Peyer's patch (tissue), 4 donors: ENCODE results near the gene UGT1A7. TPM values are rescaled to one million over a fixed set of nuclear protein-coding genes. Genes with fewer than 3 reads are reported as not detected.
"Not testable (repeated sequence)": the region's sequence is repeated elsewhere in the genome, so short reads cannot be mapped to it uniquely, and the experiment has no call there.

Experiments used
- DNase-seq, 3 donors: peaks; one replicate each; pipeline ENCODE4 v3.0.0-alpha.2; 2017 to 2019
- H3K27ac ChIP-seq, 4 donors: fragments of 200-600 bp; sonication (generic); one replicate each; pipeline ENCODE4 v1.5.1; 2016 to 2019
- H3K27me3 ChIP-seq, 2 donors: fragments of 200-600 bp; sonication (generic); one replicate each; pipeline ENCODE4 v1.5.1; 2019
- H3K36me3 ChIP-seq, 3 donors: fragments of 200-600 bp; sonication (generic); one replicate each; pipeline ENCODE4 v1.5.1; 2016 to 2019
- H3K4me1 ChIP-seq, 4 donors: fragments of 200-600 bp; sonication (generic); one replicate each; pipeline ENCODE4 v1.5.1; 2016 to 2019
- H3K4me3 ChIP-seq, 4 donors: fragments of 200-600 bp; sonication (generic); 1 replicate in 3 of 4; 2 replicates in 1 of 4; pipeline ENCODE4 v1.5.1; 2016 to 2019; ENCODE audit warnings: mild to moderate bottlenecking in 1 of 4
- H3K9me3 ChIP-seq, 4 donors: fragments of 200-600 bp; sonication (generic); one replicate each; pipeline ENCODE4 v1.5.1; 2016 to 2019; ENCODE audit warnings: mild to moderate bottlenecking in 1 of 4
- CTCF ChIP-seq, 6 experiments: fragments of 450-650 bp in 4 of 6; fragments of 200-600 bp in 2 of 6; sonication (generic) in 1 of 6; IDR thresholded peaks; one replicate each; pipeline ENCODE4 v1.5.1; 2017 to 2019; ENCODE audit warnings: antibody characterized with exemption in 6 of 6, mild to moderate bottlenecking in 3 of 6, moderate library complexity in 1 of 6
- POLR2A ChIP-seq, 2 donors: fragments of 450-650 bp; IDR thresholded peaks; one replicate each; pipeline ENCODE4 v1.5.1; 2017; ENCODE audit warnings: antibody characterized with exemption in 2 of 2, mild to moderate bottlenecking in 2 of 2, moderate library complexity in 2 of 2
- total RNA-seq, 4 donors: library from RNA; depleted of rRNA; stranded (reverse); fragments of >200 nt; gene quantifications; one replicate each; pipeline ENCODE4 v1.1.0, GENCODE V29; 2016

The UGT1A7 gene
- total RNA-seq, 4 donors from 2014 or later: 8.3 to 33.9 (median 25.0) TPM

GRCh38 chr2:233712611-233713261, 31.0 kb downstream of the UGT1A7 start, which contains the start of gene UGT1A5:
Gene UGT1A5 (plus strand): TSS chr2:233712907. CDS start chr2:233712992, 85 bp downstream.
- peak in 1 of 3 donors; percentile 60 for DNase-seq
- peak; percentile 26 to 27 for TF ChIP-seq POLR2A (IDR thresholded peaks at IDR 0.05)
- no peak for TF ChIP-seq CTCF (IDR thresholded peaks at IDR 0.05)
- peak within 1 kb of the TSS in 2 of 4 donors; percentile 11 to 78 for H3K27ac ChIP-seq
- no peaks in the 10 kb centered on the region for H3K9me3 ChIP-seq
- H3K4me3 ChIP-seq: peak within 1 kb of the TSS in 1 of 4 donors; percentile 20
- H3K27me3 ChIP-seq: no peaks in the 10 kb centered on the region
- H3K4me1 ChIP-seq: no peaks in the 10 kb centered on the region
- H3K36me3 ChIP-seq: no peaks in the 10 kb centered on the region

GRCh38 chr2:233713262-233713615, 31.5 kb downstream of the UGT1A7 start:
- TF ChIP-seq CTCF (IDR thresholded peaks at IDR 0.05): no peak
- TF ChIP-seq POLR2A (IDR thresholded peaks at IDR 0.05): no peak
- no peak for DNase-seq
- Histone ChIP-seq H3K36me3 (no peaks in the 10 kb centered on the region), H3K27me3 (no peaks in the 10 kb centered on the region), H3K4me3 (peak overlapping the region in 1 of 4 donors; percentile 20), H3K9me3 (no peaks in the 10 kb centered on the region), H3K27ac (peak overlapping the region in 2 of 4 donors; percentile 11 to 78), H3K4me1 (no peaks in the 10 kb centered on the region)

GRCh38 chr2:233714121-233714520, 32.4 kb downstream of the UGT1A7 start:
- no peak for TF ChIP-seq POLR2A (IDR thresholded peaks at IDR 0.05)
- no peak for TF ChIP-seq CTCF (IDR thresholded peaks at IDR 0.05)
- DNase-seq: no peak
- no peaks in the 10 kb centered on the region for H3K4me1 ChIP-seq
- no peaks in the 10 kb centered on the region for H3K27me3 ChIP-seq
- no peaks in the 10 kb centered on the region for H3K9me3 ChIP-seq
- peak overlapping the region in 1 of 4 donors; percentile 6 for H3K4me3 ChIP-seq
- no peaks in the 10 kb centered on the region for H3K36me3 ChIP-seq
- H3K27ac ChIP-seq: no peak overlapping the region

DNA sequence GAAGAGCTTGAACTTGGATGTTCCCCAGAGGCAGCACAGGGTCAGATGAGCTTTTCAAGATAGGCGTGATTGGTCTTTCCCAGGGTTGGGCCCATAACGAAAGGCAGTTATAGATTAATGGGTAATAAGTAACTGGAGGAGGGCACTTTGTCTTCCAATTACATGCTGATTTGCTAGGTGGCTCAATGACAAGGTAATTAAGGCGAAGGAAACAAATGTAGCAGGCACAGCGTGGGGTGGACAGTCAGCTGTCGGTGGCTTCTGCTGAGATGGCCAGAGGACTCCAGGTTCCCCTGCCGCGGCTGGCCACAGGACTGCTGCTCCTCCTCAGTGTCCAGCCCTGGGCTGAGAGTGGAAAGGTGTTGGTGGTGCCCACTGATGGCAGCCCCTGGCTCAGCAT, 36.9 kb downstream of the UGT1A7 start, which contains the start of gene UGT1A4:
Gene UGT1A4, plus strand, starts transcription at position 185 of the 400 bp plus-strand sequence. Its CDS starts 85 bp downstream, at position 270.
- no peak for DNase-seq
- no peaks in the 10 kb centered on the region for H3K9me3 ChIP-seq
- H3K4me1 ChIP-seq: no peaks in the 10 kb centered on the region
- no peaks in the 10 kb centered on the region for H3K27me3 ChIP-seq
- H3K4me3 ChIP-seq: peak within 1 kb of the TSS in 1 of 4 donors; percentile 6
- H3K36me3 ChIP-seq: no peaks in the 10 kb centered on the region
- no peak within 1 kb of the TSS for H3K27ac ChIP-seq
- TF ChIP-seq POLR2A (IDR thresholded peaks at IDR 0.05): no peak
- TF ChIP-seq CTCF (IDR thresholded peaks at IDR 0.05): no peak

- Histone ChIP-seq H3K4me1 (no peaks in the 10 kb centered on the region), H3K27ac (no peak within 1 kb of the TSS)
- no peak for DNase-seq
These were observed 47.1 kb downstream of the UGT1A7 start, which contains the start of gene UGT1A3 for GRCh38 chr2:233728723-233729301. Gene UGT1A3 (plus strand): TSS chr2:233729042. CDS start chr2:233729127, 85 bp downstream.

DNA sequence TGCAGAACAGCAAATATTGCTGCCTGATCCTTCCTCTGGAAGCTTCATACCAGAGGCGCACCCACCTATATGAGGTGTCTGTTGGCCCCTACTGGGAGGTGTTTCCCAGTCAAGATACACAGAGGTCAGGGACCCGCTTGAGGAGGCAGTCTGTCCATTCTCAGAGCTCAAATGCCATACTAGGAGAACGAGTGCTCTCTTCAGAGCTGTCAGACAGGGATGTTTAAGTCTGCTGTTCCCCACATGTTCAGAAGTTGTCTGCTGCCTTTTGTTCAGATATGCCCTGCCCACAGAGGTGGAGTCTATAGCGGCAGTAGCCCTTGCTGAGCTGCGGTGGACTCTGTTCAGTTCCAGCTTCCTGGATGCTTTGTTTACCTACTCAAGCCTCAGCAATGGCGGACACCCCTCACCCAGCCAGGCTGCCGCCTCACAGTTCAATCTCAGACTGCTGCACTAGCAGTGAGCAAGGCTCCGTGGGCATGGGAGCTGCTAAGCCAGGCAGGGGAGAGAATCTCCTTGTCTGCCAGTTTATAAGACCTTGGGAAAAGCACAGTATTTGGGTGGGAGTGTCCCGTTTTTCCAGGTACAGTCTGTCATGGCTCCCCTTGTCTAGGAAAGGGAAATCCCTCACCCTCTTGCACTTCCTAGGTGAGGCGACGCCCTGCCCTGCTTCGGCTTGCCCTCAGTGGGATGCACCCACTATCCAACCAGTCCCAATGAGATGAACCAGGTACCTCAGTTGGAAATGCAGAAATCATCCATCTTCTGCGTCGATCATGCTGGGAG, 55.4 kb downstream of the UGT1A7 start:
- peak overlapping the region in 2 of 4 donors; percentile 4 to 21 for H3K4me3 ChIP-seq
- H3K36me3 ChIP-seq, H3K27me3 ChIP-seq, H3K9me3 ChIP-seq, H3K4me1 ChIP-seq: not testable (repeated sequence)
- DNase-seq: peak in 2 of 3 donors; percentile 68 to 71
- peak overlapping the region in 2 of 4 donors; percentile 27 to 46 for H3K27ac ChIP-seq

More at GRCh38 chr2:233728723-233729301, 47.1 kb downstream of the UGT1A7 start, which contains the start of gene UGT1A3:
- no peaks in the 10 kb centered on the region for H3K27me3 ChIP-seq
- TF ChIP-seq POLR2A (IDR thresholded peaks at IDR 0.05) (no peak), CTCF (IDR thresholded peaks at IDR 0.05) (no peak)
- H3K9me3 ChIP-seq: no peaks in the 10 kb centered on the region
- H3K36me3 ChIP-seq: no peaks in the 10 kb centered on the region
- H3K4me3 ChIP-seq: no peak within 1 kb of the TSS
